ENCODE data around the gene FBL.

GRCh38 chr19:39809368-39809767, 36.8 kb downstream of the FBL start:
- TF ChIP-seq CTCF (IDR thresholded peaks at IDR 0.05): no peak
- TF ChIP-seq TCF7 (CRISPR knock-in tag; IDR thresholded peaks at IDR 0.05; ENCODE audit: low read depth): no peak
- no peak for TF ChIP-seq MYBL2 (CRISPR knock-in tag; IDR thresholded peaks at IDR 0.05)
- TF ChIP-seq GABPB1 (CRISPR knock-in tag; IDR thresholded peaks at IDR 0.05): no peak
- TF ChIP-seq RORB (CRISPR knock-in tag; IDR thresholded peaks at IDR 0.05): no peak
